ENCODE measurements around the gene SLAMF9.
A peak's percentile ranks its signal among the peaks of the same experiment; 100 is the strongest.

The SLAMF9 gene

DNA sequence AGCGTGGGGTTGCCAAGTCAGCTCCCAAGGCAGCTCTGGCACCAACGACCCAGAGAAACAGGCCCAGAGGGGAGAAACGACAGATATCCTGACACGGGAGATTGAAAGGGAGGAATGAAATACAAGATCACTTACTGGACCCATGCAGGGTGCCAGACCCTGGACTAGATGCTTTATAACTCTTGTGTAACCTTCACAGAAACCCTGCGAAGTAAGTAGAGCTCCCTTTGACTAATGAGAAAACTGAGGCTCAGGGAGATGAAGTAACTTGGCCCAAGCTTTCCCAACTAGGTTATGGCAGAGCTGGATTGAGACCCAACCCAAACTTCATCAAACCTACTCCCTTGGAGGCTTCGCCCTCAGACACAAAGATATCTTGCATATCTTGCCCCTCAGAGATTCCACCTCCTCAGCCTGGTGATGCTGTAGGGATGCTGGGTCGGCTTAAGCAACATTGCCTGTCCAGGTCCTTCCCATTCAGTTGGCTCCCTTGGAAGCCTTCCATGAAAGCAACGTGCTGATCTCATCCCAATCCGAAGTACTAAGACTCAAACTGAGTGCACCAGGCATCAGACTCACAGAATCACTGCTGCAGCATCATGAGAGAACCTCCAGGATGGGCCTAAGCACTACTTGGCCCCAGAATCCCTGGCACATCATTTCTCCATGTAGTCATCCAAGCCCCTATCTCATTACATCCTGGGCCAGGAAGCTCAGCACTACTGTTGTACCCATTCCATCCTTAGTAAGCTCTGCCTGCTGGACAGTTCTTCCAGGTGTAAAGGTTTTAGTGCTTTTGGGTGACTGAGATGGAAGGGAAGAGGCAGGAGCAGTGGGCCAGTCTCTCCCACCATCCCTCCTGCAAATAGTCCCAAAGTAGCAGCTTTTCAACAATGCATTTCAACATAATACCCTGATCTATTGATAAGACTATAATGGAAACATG, 7.5 kb downstream of the SLAMF9 start:
- DNase-seq (ENCODE audit: low read depth in 3 of 3): no peak

DNA sequence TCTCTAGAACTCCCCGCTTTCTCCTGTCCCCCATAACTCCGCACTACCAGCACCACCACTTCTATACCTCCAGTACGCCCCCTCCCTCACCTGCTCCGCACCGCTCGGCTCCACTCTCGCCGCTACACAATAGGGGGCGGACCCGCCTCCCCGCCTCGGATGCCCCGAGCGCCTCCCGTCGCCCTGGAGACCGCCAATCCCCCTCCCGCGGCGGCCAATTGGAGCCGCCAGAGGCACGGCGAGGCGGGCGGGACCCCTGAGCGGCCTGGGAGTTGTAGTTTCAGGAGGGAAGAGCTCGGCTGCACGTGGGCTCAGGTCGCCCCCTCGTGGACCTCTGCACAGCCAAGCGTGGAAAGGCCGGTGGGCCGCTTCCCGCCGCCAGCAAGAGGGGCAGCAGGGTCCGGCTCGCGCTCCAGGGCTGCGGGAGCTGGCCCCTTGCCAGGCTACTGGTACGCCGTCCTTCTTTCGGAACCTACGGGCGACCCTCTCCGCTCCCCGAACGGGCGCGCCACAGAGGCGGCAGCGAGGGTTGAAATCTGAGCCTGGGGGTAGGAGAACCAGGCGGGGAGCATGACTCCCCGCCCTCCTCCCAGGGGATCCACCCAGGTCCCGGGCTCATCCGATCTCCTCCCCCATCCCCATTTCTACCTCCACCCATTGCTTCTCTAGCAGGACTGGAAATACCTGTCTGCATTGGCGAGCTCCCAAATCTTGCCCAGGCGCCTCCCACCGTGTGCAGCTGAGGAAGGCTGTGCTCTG, 8.4 kb downstream of the SLAMF9 start, which contains the start of gene IGSF9:
Gene IGSF9, minus strand, starts transcription at position 131 of the 759 bp plus-strand sequence. CDS start 2,159 bp downstream, outside the sequence.
- DNase-seq (ENCODE audit: low read depth in 3 of 3): peak in 2 of 3 experiments; percentile 57 to 63

DNA sequence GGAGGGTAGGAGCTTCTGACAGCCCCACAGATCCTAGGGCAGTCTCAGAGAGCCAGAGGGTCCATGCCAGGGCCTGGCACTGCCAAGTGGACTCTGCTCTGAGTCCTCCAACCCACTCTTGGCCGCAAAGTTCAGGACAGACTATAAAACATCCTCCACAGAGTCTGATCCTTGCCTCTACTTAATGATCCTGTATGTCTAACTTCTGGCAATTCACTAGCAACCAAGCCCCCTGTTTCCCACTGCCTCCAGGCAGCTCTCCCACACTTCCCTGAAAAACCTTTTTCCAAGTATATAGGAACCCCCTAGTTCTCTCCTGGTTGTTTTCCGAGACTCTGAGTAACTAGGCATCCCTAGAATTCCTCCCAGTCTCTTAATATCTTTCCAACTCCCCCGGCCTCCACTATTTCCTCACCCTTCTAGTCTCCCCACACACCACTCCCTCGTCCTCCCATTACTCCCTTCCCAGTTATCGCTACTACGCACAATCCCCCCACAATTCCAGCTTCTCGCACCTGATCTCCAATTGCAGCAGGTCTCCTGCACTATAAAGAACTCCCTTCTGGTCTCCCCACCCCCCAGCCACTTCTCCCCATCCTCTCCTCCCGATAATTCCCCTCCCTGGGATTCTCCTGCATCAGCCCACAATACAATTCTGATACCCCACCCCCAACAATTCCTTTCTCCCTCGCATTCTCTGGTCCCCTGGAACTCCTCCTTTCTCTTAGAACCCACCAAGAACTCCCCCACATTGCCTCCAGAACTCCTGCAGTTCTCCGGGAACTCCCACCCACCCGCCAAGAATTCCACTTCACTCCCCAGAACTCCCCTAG, 9.2 kb downstream of the SLAMF9 start:
- DNase-seq (ENCODE audit: low read depth in 3 of 3): no peak

DNA sequence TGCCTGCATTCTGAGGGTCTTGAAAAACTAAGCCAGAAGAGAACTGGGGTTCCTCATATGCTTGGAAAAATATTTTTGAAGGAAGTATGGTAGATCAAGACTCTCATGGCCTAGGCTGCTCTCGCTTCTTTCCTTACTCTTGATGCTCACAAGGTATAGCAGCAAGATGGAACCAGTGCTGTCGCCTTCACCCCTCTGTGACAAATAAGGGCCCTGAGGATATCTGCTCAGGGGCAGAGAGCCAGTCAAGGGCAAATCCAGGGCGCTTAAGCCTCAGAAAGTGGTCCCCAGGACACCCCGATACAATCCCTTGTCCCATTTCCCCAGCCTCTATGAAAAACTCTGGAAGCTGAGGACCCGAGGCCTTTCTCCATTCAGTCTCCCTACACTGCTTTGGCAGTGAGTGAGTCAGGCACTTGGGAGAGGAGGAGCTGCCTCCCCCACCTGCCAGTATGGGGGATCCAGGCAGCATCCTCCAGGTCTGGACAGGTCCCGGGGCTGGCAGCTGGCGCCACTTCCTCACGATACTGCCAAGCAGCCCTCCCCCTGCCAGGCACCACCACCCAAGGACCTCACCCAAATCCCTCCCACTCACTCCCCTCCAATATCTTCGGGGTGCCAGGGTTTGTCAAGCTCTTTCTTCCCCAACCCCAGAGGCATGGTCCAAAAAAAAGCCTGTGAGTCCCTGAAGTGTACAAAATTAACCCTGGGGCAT, 10.0 kb downstream of the SLAMF9 start:
- DNase-seq (ENCODE audit: low read depth in 3 of 3): no peak

DNA sequence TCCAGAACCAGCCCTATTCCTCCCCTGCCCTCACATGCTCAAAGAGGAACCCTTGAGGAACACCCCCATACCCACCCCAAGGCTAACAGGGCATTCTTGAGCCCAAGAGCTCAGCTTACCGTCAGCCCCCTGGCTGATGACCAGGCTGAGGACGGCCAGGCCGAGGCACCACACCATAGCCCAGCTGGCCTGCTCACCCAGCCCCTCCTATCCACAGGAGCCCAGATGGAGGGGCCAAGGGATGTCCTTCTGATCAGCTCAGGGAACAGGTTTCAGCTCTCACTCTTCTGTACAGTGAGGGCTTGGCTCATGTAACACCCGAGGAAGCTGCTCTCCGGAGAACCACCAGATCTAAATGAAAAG, 10.8 kb downstream of the SLAMF9 start:
- no peak for DNase-seq (ENCODE audit: low read depth in 3 of 3)

DNA sequence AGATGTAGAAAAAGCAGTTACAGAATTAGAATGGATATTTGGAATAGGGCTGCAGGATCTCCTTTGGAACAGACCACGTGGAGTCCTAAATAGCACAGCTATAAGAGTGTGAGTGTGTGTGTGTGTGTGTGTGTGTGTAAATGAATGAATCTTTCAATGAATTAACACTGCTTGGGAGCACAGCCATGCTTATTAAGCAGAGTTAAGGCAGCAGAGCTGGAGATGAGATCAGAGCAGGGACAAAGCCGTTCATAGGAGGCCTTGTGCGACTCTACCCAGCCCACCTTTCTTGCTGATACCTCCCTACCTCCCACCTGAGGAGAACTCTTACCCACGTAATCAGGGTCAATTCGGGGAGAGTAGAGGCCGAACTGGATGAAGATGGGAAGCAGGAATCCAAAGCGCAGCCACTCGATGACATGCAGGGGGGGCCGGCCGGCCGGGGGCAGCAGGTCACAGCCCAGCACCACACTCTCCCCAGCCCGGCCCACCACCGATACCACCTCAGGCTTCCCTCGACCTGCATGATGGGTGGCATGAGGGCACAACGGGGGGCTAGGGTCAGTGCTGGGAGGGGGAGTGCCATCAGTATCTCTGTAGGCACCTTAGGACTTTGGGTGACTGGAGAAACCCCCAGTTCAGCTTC, 11.3 kb downstream of the SLAMF9 start:
- no peak for DNase-seq (ENCODE audit: low read depth in 3 of 3)

DNA sequence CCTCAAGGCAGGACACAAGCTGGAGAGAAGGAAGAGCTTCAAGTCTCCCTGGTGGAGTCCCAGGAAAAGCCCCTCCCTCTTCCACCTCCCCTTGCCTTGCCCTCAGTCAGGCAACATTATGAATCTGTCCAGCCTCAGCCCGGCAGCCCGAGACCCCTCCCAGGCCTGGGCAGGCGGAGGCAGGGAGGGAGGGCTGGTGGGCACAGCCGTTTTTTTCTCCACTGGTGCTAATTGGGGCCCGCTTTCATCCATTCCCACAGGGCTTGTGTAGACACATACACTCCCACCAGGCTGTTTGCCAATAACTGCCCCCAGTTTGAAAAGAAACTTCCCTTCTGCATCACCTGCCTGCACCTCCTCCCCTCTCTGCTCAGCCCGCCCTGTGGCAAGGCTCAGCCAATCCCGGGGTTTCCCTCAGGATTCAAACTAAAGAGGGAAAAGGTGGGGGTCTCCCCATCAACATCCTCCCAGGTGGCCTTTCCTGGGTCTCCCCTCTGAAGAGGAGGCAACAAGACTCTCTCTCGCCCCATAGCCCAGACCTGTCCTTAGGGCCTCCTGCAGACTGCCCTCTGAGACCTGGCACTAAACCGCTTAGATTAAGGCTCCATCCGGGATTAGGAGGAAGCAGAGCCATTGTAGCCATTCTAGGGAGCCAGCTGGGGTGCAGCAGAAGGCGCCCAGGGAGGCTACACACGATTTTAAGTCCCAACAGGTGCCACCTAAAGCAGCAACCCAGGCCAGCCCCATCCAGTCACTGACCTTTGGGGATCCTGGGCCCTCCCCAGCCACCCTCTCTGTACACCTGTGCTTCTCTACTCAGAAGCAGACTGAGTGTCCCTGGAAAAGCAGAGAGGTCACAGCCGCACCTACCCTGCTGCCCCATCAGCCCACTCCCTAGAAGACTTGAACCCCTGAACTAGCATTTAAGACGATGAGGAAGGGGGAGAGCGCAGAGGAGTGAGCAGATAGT, 12.2 kb downstream of the SLAMF9 start:
- DNase-seq (ENCODE audit: low read depth in 3 of 3): no peak

DNA sequence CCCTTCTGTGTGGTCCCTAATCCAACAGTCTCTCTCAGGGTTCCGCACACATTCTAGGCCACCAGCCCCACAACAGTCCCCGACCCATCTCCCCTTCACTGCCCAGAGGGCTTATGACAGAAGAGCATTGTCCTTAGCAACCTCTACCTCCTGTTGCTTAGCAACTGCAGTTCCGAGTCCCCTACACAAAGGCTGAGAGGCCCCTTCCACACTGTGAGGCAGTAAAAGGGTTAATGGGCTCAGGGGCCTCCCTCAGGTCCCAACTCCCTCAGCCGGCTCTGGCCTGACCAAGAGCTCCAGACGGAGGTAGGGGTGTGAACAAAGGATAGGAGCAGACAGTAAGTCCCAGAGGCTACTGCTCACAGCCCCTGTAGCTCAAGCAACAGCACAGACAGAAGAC, 12.9 kb downstream of the SLAMF9 start:
- DNase-seq (ENCODE audit: low read depth in 3 of 3): no peak

DNA sequence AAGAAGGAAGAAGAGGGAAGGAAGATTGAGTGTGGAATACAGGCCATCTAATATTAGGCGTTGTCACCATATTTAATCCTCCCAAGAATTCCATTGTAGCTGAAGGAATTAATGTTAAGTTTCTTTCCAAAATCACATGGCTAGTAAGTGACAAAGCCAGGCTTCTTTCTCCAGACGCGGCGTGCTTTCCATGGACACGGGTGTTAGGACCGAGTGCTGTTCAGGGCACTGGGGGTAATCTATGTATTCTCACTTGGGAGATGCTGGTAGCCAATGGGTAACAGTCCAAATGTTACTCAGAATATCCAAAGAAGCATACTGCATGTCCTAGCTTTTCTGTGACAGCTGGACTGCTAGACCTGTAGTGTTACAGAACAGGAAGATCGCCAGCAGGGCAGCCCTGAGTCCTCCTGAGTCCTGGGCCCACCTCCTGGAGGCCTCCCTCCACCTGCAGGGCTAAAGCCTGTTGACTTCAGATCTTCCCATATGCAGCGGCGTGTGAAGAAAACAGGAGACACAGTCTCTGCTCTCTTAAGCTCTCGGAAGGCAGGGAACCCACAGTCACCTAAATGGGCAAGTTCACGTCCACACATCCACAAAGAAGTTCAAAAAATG, 13.9 kb downstream of the SLAMF9 start:
- no peak for DNase-seq (ENCODE audit: low read depth in 3 of 3)

DNA sequence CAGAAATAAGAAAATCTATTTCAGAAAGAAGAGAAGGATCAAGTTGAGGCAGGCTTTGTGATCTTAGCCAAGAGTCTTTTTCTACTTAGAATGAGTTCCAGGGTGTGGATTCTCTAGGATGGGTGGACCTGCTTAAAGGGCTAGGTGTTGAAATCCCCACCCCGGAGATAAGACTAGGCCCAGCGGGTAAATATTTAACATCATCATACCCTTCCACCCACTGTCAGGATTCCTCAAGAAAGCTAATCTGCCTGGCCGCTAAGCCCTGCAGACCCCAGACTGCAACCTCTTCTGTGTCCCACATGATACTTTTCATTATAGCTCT, 14.4 kb downstream of the SLAMF9 start:
- no peak for DNase-seq (ENCODE audit: low read depth in 3 of 3)

DNA sequence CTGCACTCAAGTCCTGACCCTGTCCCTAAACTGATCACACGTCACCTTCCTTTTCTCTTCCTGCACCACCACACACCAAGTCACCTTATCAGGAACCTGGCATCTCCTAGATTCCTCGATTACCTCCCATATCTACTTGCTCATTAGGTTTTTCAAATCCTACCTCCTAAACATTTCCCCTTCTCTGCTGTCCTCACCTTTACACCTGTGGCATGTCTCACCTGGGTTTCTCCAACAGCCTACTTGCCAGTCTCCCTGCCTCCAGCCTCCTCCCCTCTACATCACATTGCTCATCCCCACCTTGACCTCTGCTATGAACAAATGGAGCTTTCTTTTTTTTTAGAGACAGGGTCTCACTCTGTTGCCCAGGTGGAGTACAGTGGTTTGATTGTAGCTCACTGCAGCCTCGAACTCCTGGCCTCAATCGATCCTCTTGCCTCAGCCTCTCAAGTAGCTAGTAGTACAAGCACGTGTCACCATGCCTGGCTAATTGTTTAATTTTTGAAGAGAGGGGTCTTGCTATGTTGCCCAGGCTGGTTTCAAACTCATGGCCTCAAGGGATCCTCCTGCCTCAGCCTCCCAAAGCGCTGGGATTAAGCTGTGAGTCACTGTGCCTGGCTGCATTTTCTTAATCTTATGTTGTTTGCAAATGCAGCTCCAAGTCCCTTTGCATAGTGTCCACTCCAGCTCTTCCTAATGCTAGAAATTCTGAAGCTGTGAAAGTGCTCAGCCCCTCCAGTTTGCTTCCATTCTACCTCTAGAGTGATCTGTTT, 14.9 kb downstream of the SLAMF9 start:
- no peak for DNase-seq (ENCODE audit: low read depth in 3 of 3)

DNA sequence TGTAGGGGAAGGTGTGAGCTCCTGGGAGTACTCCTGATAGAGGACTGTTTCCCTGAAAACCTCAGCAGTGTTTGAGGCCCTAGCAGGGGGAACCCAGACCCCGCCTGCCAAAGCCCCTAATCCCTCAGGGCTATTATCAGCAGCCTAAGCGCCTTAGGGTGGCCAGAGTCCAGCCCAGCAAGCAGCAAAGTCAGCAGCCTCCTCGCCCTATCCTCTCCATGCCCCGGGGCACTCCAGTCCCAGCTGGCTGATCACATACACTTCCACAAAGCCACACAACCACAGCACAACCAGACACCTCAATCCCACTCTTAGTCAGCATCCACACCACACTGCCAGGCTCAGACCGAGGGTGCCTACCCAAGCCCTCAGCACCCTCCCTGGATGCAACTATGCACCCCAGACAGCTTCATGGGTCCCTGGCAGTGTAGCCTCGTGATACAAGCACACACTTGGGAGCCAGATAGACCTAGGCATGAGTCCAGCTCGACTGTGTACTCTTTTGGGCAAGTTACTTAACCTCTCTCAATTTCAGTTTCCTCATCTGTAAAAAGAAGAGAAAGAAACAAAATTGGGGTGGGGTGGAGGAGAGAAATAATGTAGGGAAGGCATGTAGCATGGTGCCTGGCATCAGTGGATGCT, 15.7 kb downstream of the SLAMF9 start:
- DNase-seq (ENCODE audit: low read depth in 3 of 3): no peak

DNA sequence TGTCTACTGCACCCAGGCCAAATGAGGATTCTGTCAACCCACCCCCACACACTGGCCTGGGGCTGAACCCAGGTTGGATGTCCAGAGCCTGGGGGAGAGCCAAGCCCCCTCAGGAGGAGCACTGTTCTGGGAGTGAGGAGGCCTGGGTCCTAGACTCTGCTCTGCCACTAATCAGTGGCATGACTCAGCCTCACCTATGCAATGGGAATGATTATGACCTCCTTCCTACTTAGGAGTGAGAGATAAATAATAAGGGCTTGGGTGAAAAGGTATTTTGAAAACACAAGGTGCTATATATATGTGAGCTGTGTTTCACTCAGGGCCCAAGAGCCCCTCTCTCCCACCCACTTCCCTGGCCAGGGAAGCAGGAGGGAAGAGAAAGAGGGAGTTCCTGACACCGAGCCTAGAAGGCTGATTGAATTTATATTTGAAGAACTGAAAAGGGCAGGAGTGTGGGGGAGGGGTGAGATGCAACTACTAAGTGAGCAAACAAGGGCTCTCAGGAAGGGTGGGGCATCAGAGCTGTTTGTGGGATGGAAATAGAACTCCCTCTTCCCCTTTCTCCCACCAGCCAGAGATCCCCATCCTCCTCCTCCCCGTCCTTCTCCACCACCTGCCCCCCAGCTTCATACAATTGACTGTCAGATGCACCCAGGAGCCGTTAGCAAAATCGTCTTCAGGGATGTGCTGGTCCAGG, 16.8 kb downstream of the SLAMF9 start:
- no peak for DNase-seq (ENCODE audit: low read depth in 3 of 3)

DNA sequence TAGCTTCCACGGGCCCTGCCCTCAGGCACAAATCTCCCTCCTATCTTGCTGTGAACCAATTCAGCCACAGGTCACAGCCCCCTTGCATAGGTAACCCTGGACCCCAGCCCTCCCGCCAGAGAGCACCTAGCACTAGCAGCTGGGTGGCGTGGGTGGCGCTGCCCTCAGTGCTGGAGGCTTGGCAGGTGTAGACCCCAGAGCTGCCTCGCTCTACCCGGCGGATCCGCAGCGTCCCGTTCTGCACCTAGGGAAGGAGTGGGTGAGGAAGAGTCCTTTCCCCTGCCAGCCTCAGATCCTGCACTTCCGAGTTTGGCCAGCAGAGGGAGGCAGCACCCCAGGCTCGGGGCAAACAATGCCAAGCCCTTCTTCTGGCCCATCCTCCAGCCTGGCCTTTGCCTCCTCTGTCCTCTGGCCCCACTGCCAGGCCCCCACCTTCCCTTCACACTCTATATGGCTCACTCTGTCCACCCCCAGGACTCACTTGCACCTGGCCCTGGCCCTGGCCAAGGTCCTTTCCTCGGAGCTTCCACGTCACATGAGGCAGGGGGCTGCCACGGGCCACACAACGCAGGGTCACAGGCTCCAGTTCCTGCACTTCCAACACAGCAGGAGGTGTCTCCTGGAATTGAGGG, 17.6 kb downstream of the SLAMF9 start:
- DNase-seq (ENCODE audit: low read depth in 3 of 3): peak; percentile 69 to 79 (median 72)

DNA sequence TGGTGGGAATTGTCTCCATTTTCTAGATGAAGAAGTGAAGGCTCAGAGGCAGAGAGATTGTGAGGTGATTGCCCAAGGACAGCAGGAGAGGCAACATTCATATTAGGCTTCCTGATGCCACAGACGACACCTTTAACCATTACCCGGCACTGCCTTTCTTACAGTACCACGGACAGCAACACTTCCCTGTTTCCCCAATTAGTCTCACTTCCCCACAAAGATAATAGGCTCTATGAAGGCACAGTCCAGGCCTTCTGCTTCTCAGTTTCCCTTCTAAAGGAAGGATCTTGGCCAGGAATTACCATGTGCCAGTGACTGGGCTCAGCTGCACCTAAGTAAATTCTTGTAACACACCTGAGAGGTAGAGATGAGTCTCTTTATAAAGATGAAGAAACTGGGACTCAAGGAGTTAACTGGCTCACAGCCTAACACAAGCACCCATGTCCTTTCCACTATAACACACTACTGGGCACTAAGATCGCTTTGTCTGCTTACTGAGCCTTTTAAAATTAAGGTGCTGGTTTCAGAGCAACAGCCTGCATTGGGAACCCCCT, 18.2 kb downstream of the SLAMF9 start:
- DNase-seq (ENCODE audit: low read depth in 3 of 3): no peak

DNA sequence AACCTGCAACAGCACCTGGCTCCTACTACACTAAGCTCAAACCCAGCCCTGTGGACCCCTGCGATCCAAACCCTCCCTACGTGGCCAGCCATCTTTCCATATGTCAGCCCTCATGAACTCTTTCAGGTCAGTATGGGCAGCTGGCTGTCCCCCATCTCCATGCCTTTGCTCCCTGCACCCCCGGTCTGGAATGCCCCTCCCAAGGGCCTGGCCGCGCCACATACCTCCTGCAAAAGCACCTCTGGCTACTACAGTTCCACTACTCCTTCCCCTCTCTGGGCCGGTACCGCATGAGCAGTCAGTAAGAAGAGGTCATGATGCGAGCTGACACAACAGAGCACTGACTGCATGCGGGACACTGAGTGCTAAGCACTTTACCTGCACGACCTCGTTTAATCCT, 18.7 kb downstream of the SLAMF9 start:
- no peak for DNase-seq (ENCODE audit: low read depth in 3 of 3)

Data from stimulated activated CD4-positive, alpha-beta T cell treated with anti-CD3 and anti-CD28 coated beads, TNF-alpha, amount 100 ng/mL, for 4 hours (primary cell).